HEK293 (cell line): ENCODE results near the gene DLEC1.

Experiments
- CTCF ChIA-PET: fragments of 350-600 bp; formaldehyde crosslinking; extraction: SDS; loops from one replicate; lab custom pipeline; 2021; ENCODE audit warnings: antibody characterized with exemption; lab: Yijun Ruan, JAX
- POLR2A ChIA-PET: fragments of 300-600 bp; formaldehyde crosslinking; extraction: SDS; loops from one replicate; lab custom pipeline; 2020; ENCODE audit warnings: antibody characterized with exemption, inconsistent platforms; lab: Yijun Ruan, JAX
- H3K27ac ChIP-seq: fragments of 200-500 bp; sonication (Bioruptor generic); 2 replicates; pipeline ENCODE4 v1.5.1; 2014; ENCODE audit warnings: low read depth, low read length, control low read depth, inconsistent platforms; ENCODE audit errors: extremely low read depth
- H3K36me3 ChIP-seq, 2 experiments: fragments of 200-500 bp in 1 of 2; sonication (Bioruptor generic) in 1 of 2; 1 replicate in 1 of 2; 2 replicates in 1 of 2; pipeline ENCODE4 v1.5.1; 2014 to 2017; ENCODE audit warnings: inconsistent platforms in 2 of 2, low read length in 2 of 2; ENCODE audit not compliant: control insufficient read depth in 2 of 2, insufficient read depth in 1 of 2
- H3K4me1 ChIP-seq: fragments of 200-500 bp; sonication (Bioruptor generic); 2 replicates; pipeline ENCODE4 v1.5.1; 2014; ENCODE audit warnings: mild to moderate bottlenecking, low read length, inconsistent platforms; ENCODE audit not compliant: control insufficient read depth, insufficient read depth
- H3K4me3 ChIP-seq: 2 replicates; pipeline ENCODE4 v1.5.1; 2011; ENCODE audit warnings: low read depth, mild to moderate bottlenecking, control low read depth, low read length, moderate library complexity
- H3K9me3 ChIP-seq: fragments of 200-500 bp; sonication (Bioruptor generic); 2 replicates; pipeline ENCODE4 v1.5.1; 2014; ENCODE audit warnings: low read depth, low read length, inconsistent platforms; ENCODE audit not compliant: control insufficient read depth, insufficient read depth
- CTCF ChIP-seq: fragments of 450-650 bp; formaldehyde crosslinking; IDR thresholded peaks from 2 replicates; pipeline ENCODE4 v1.5.1; 2016; ENCODE audit warnings: missing biosample characterization, missing genetic modification characterization
- GFI1B ChIP-seq: fragments of 450-650 bp; formaldehyde crosslinking; IDR thresholded peaks from 2 replicates; pipeline ENCODE4 v1.5.1; 2016; ENCODE audit warnings: missing biosample characterization, missing genetic modification characterization
- GLIS1 ChIP-seq: fragments of 450-650 bp; formaldehyde crosslinking; IDR thresholded peaks from 2 replicates; pipeline ENCODE4 v1.5.1; 2016; ENCODE audit warnings: missing biosample characterization, missing genetic modification characterization
- HIC1 ChIP-seq: fragments of 450-650 bp; formaldehyde crosslinking; IDR thresholded peaks from 2 replicates; pipeline ENCODE4 v1.5.1; 2016; ENCODE audit warnings: missing biosample characterization, missing genetic modification characterization
- PRDM10 ChIP-seq: fragments of 450-650 bp; formaldehyde crosslinking; IDR thresholded peaks from 2 replicates; pipeline ENCODE4 v1.5.1; 2016; ENCODE audit warnings: missing biosample characterization, missing genetic modification characterization
- ZBTB7A ChIP-seq: fragments of 450-650 bp; formaldehyde crosslinking; IDR thresholded peaks from 2 replicates; pipeline ENCODE4 v1.5.1; 2016; ENCODE audit warnings: low read depth, missing biosample characterization, missing genetic modification characterization
- ZFP41 ChIP-seq: fragments of 450-650 bp; formaldehyde crosslinking; IDR thresholded peaks from 2 replicates; pipeline ENCODE4 v1.5.1; 2016; ENCODE audit warnings: missing biosample characterization, missing genetic modification characterization, borderline replicate concordance
- ZIC2 ChIP-seq: fragments of 450-650 bp; formaldehyde crosslinking; IDR thresholded peaks from 2 replicates; pipeline ENCODE4 v1.5.1; 2016; ENCODE audit warnings: missing biosample characterization, missing genetic modification characterization
- ZNF341 ChIP-seq: fragments of 450-650 bp; formaldehyde crosslinking; IDR thresholded peaks from 2 replicates; pipeline ENCODE4; 2016; ENCODE audit warnings: low read depth, missing biosample characterization, missing genetic modification characterization
- ZNF514 ChIP-seq: fragments of 450-650 bp; formaldehyde crosslinking; IDR thresholded peaks from 2 replicates; pipeline ENCODE4 v1.5.1; 2016; ENCODE audit warnings: missing biosample characterization, missing genetic modification characterization
- ZNF518A ChIP-seq: fragments of 450-650 bp; formaldehyde crosslinking; conservative IDR thresholded peaks from 2 replicates; pipeline ENCODE4 v1.5.1; 2016; ENCODE audit warnings: low read depth, missing biosample characterization, missing genetic modification characterization
- ZNF610 ChIP-seq: fragments of 450-650 bp; formaldehyde crosslinking; IDR thresholded peaks from 2 replicates; pipeline ENCODE4 v1.5.1; 2016; ENCODE audit warnings: missing biosample characterization, missing genetic modification characterization, borderline replicate concordance
- ZNF837 ChIP-seq: fragments of 450-650 bp; formaldehyde crosslinking; IDR thresholded peaks from 2 replicates; pipeline ENCODE4 v1.5.1; 2016; ENCODE audit warnings: missing biosample characterization, missing genetic modification characterization

Gene DLEC1

GRCh38 chr3:38018296-38019266 is 20.4 kb upstream of the DLEC1 start:
- Histone ChIP-seq H3K36me3 (peaks cover 0 to 11% of the 10 kb centered on the region in 2 experiments; a peak in 1 of 3 replicates), H3K9me3 (no peaks in the 10 kb centered on the region), H3K27ac (no peak overlapping the region), H3K4me3 (no peak overlapping the region), H3K4me1 (no peaks in the 10 kb centered on the region)
- ChIA-PET CTCF (no interaction called here), POLR2A (no interaction called here)
- TF ChIP-seq GFI1B (tag by site-specific recombination), result no peak
- peak; percentile 10; the same call in 1 of the 2 replicates for TF ChIP-seq ZIC2 (tag by site-specific recombination)

- ChIA-PET CTCF (interaction anchor here (0.7 to 1.3 kb wide), 2 partner anchors 16 to 23 kb away, joined by 3 to 8 read pairs; no protein-coding TSS in a partner anchor), POLR2A (no interaction called here)
- H3K36me3 ChIP-seq, result peaks cover 0 to 11% of the 10 kb centered on the region in 2 experiments; a peak in 1 of 3 replicates
- TF ChIP-seq CTCF (tag by site-specific recombination) (no peak), ZNF837 (tag by site-specific recombination) (no peak), GLIS1 (tag by site-specific recombination) (peak; percentile 41; the same call in 1 of the 2 replicates), ZNF514 (tag by site-specific recombination) (no peak)
- H3K27ac ChIP-seq, result no peak overlapping the region
- H3K4me3 ChIP-seq, result no peak overlapping the region
- no peaks in the 10 kb centered on the region for H3K4me1 ChIP-seq
- no peaks in the 10 kb centered on the region for H3K9me3 ChIP-seq
These were observed 19.2 kb upstream of the DLEC1 start for GRCh38 chr3:38019658-38020341.

- POLR2A ChIA-PET, result no interaction called here
- no peak overlapping the region for H3K4me3 ChIP-seq
- CTCF ChIA-PET, result interaction anchor here (0.7 to 1.3 kb wide), 2 partner anchors 17 to 586 kb away, joined by 3 to 8 read pairs; no protein-coding TSS in a partner anchor
- TF ChIP-seq ZNF341 (tag by site-specific recombination) (no peak), ZNF518A (tag by site-specific recombination) (no peak), ZBTB7A (tag by site-specific recombination) (no peak), HIC1 (tag by site-specific recombination) (no peak), ZNF610 (tag by site-specific recombination) (no peak), ZFP41 (tag by site-specific recombination) (no peak), PRDM10 (tag by site-specific recombination) (no peak)
These were observed 18.7 kb upstream of the DLEC1 start for GRCh38 chr3:38020342-38020726.

More at GRCh38 chr3:38020342-38020726, 18.7 kb upstream of the DLEC1 start:
- no peak overlapping the region for H3K27ac ChIP-seq
- H3K4me1 ChIP-seq, result no peaks in the 10 kb centered on the region
- peaks cover 0 to 11% of the 10 kb centered on the region in 2 experiments; a peak in 1 of 3 replicates for H3K36me3 ChIP-seq
- H3K9me3 ChIP-seq, result no peaks in the 10 kb centered on the region
